Transverse colon (tissue), 4 donors: ENCODE data around the gene LARGE1. TPM values are rescaled to one million over a fixed set of nuclear protein-coding genes. Genes with fewer than 3 reads are reported as not detected.

ENCODE experiments used
- DNase-seq: peaks from one replicate; pipeline ENCODE4 v3.0.0-alpha.2; 2019
- H3K27ac ChIP-seq, 4 donors: fragments of 200-600 bp; sonication (generic); 2 replicates each; pipeline ENCODE4 v1.5.1; 2016 to 2018; ENCODE audit warnings: inconsistent platforms in 4 of 4
- H3K27me3 ChIP-seq: fragments of 200-600 bp; sonication (generic); 2 replicates; pipeline ENCODE4 v1.5.1; 2017; ENCODE audit warnings: inconsistent platforms
- H3K36me3 ChIP-seq, 4 donors: fragments of 200-600 bp; sonication (generic); 2 replicates each; pipeline ENCODE4 v1.5.1; 2017 to 2019; ENCODE audit warnings: inconsistent platforms in 4 of 4
- H3K4me1 ChIP-seq, 4 donors: fragments of 200-600 bp; sonication (generic); 2 replicates each; pipeline ENCODE4 v1.5.1; 2017 to 2020; ENCODE audit warnings: inconsistent platforms in 4 of 4
- H3K4me3 ChIP-seq, 4 donors: fragments of 200-600 bp; sonication (generic); 1 replicate in 1 of 4; 2 replicates in 3 of 4; pipeline versions ENCODE4 v1.5.1 to v1.6.1; 2017 to 2019; ENCODE audit warnings: inconsistent platforms in 4 of 4
- H3K9me3 ChIP-seq, 2 donors: fragments of 200-600 bp; sonication (generic); 2 replicates each; pipeline ENCODE4 v1.5.1; 2017 to 2019; ENCODE audit warnings: inconsistent platforms in 2 of 2
- EP300 ChIP-seq: sonication (generic); formaldehyde crosslinking; IDR thresholded peaks from one replicate; pipeline ENCODE4 v1.6.1; 2017; ENCODE audit warnings: antibody characterized with exemption, low read depth
- POLR2A ChIP-seq: fragments of 450-650 bp; IDR thresholded peaks from one replicate; pipeline ENCODE4 v1.6.1; 2016; ENCODE audit warnings: antibody characterized with exemption, mild to moderate bottlenecking, moderate library complexity
- POLR2AphosphoS5 ChIP-seq, 3 donors: sonication (generic); formaldehyde crosslinking; IDR thresholded peaks; one replicate each; pipeline ENCODE4 v1.6.1; 2016; ENCODE audit warnings: antibody characterized with exemption in 3 of 3
- WGBS, 2 donors: methylation state at CpG; one replicate each; pipeline ENCODE4 v1.1.5; 2018; ENCODE audit warnings: low coverage in 1 of 2; 5-methylcytosine and 5-hydroxymethylcytosine counted together
- in situ Hi-C, 4 donors: fragments of 200-750 bp; cut with MboI; loops; one replicate each; pipeline versions ENCODE4 v1.15.0 to v1.15.1; 2017; ENCODE audit warnings: low sequenced_read_pairs in 3 of 4, low pct_ligation_motif_present in 1 of 4, low pct_unique_long_range_greater_than_20kb in 1 of 4
- intact Hi-C: fragments of 100-400 bp; cut with DNase I; formaldehyde crosslinking; loops from one replicate; pipeline ENCODE4 v1.15.1; 2023; ENCODE audit warnings: low total_unique reads
- total RNA-seq, 4 donors: library from RNA; depleted of rRNA; stranded (reverse); fragments of >200 nt; gene quantifications; one replicate each; pipeline ENCODE4 v1.1.0, GENCODE V29; 2016
- TF ChIP-seq, protein P1 (sequence below), 5 experiments: fragments of 200-600 bp in 3 of 5; fragments of 450-650 bp in 2 of 5; sonication (generic) in 3 of 5; IDR thresholded peaks; 1 replicate in 2 of 5; 2 replicates in 3 of 5; pipeline ENCODE4 v1.5.1; 2016 to 2017; ENCODE audit warnings: antibody characterized with exemption in 5 of 5, inconsistent platforms in 3 of 5, mild to moderate bottlenecking in 2 of 5, moderate library complexity in 1 of 5

The LARGE1 gene
- total RNA-seq, 4 donors from 2014 or later = 46.5 to 304 (median 80.5) TPM

DNA sequence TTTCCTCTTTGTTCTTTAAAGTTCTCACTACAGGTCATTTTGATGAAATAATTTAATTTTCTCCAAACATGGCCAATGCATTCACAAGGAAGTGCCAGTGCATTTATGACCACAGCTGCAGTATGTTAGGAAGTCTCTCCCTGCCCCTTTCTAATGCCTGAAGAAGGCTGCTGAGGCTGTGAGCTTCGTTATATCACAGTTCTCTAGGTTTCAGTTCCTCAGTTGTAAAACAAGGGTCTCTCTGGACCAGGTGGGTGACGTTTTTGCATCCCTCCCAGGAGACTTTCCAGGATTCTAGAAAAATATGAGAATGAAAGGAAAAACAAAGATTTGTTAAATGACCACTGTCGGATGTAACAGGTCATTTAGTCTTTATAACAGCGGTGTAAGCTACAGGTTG is 171.6 kb downstream of the LARGE1 start:
- in situ Hi-C loops (no loop called here), intact Hi-C loops (no loop called here)
- no peak for DNase-seq
- Histone ChIP-seq H3K27ac (no peak overlapping the region), H3K9me3 (no peaks in the 10 kb centered on the region), H3K36me3 (no peaks in the 10 kb centered on the region), H3K4me1 (peaks cover 0 to 28% (median 17%) of the 10 kb centered on the region in 4 donors), H3K27me3 (no peaks in the 10 kb centered on the region), H3K4me3 (no peak overlapping the region)
- WGBS, 2 donors = 76 to 90% methylated on average over 3 to 4 of the region's 4 CpGs
- no peak for TF ChIP-seq POLR2AphosphoS5 (IDR thresholded peaks at IDR 0.05)
- no peak for TF ChIP-seq EP300
- TF ChIP-seq POLR2A = no peak
- TF ChIP-seq, protein P1, sequence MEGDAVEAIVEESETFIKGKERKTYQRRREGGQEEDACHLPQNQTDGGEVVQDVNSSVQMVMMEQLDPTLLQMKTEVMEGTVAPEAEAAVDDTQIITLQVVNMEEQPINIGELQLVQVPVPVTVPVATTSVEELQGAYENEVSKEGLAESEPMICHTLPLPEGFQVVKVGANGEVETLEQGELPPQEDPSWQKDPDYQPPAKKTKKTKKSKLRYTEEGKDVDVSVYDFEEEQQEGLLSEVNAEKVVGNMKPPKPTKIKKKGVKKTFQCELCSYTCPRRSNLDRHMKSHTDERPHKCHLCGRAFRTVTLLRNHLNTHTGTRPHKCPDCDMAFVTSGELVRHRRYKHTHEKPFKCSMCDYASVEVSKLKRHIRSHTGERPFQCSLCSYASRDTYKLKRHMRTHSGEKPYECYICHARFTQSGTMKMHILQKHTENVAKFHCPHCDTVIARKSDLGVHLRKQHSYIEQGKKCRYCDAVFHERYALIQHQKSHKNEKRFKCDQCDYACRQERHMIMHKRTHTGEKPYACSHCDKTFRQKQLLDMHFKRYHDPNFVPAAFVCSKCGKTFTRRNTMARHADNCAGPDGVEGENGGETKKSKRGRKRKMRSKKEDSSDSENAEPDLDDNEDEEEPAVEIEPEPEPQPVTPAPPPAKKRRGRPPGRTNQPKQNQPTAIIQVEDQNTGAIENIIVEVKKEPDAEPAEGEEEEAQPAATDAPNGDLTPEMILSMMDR (IDR thresholded peaks at IDR 0.05) = no peak

DNA sequence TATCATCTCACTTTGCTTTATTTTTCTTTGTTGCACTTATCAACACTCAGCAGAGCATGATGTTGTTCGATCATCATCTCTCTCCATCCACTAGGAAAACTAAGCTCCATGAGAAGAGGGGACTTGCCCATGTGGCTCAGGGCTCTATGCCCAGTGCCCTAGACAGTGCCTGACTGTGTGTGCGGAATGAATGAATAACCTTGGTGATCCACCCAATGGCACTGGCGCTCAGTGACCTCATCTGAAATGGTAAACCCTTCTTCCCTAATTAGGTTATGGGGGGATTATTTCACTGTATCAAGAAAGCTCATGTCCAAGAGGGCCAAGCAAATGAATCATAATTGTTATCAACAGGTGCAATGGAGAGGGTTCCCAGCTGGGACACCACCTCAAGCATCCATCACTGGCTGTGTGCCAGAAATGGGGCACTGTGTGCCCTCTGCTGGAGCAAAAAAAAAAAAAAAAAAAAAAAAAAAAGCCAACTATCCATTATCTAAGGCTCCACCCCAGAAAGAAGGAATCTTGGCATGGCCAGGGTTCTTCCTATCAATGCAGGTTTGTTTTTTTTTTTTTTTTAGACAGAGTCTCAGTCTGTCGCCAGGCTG is 172.6 kb downstream of the LARGE1 start:
- peak; percentile 28 for DNase-seq
- Histone ChIP-seq H3K27me3 (no peaks in the 10 kb centered on the region), H3K4me3 (no peak overlapping the region), H3K36me3 (no peaks in the 10 kb centered on the region), H3K4me1 (peaks cover 0 to 28% (median 17%) of the 10 kb centered on the region in 4 donors), H3K9me3 (no peaks in the 10 kb centered on the region), H3K27ac (no peak overlapping the region)
- intact Hi-C loops (no loop called here), in situ Hi-C loops (no loop called here)
- WGBS, 2 donors = 88 to 92% methylated on average over 4 of the region's 4 CpGs
- no peak for TF ChIP-seq POLR2A
- no peak for TF ChIP-seq POLR2AphosphoS5 (IDR thresholded peaks at IDR 0.05)
- no peak for TF ChIP-seq EP300
- TF ChIP-seq, protein P1 (IDR thresholded peaks at IDR 0.05) = no peak

DNA sequence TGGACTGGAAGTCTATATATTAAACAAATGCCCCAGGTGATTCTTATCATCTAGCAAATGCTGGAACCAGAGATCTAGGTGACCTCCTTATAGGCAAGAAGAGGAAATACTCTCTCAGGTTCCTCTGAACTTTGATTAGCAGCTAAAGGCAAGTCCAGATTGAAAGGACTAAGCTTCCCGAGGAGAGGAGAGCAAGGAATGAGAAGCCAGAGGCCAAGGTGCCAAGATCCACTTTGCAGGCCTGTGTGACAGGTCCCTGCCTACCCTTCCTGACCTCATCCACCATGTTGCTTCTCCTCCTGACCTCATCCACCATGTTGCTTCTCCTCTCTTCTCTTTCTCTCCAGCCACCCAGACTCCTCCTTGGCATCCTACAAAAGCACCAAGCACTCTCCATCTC is 173.2 kb downstream of the LARGE1 start:
- H3K36me3 ChIP-seq = no peaks in the 10 kb centered on the region
- DNase-seq = no peak
- WGBS, 2 donors = 44 to 56% methylated on average over 1 of the region's 1 CpG
- H3K9me3 ChIP-seq = no peaks in the 10 kb centered on the region
- H3K27ac ChIP-seq = peak overlapping the region in 2 of 4 donors; percentile 23 to 42
- H3K4me1 ChIP-seq = peaks cover 0 to 28% (median 17%) of the 10 kb centered on the region in 4 donors
- intact Hi-C loops = no loop called here
- H3K4me3 ChIP-seq = no peak overlapping the region
- H3K27me3 ChIP-seq = no peaks in the 10 kb centered on the region
- in situ Hi-C loops = no loop called here
- TF ChIP-seq, protein P1 (IDR thresholded peaks at IDR 0.05) = no peak
- no peak for TF ChIP-seq POLR2A
- TF ChIP-seq EP300 = no peak

DNA sequence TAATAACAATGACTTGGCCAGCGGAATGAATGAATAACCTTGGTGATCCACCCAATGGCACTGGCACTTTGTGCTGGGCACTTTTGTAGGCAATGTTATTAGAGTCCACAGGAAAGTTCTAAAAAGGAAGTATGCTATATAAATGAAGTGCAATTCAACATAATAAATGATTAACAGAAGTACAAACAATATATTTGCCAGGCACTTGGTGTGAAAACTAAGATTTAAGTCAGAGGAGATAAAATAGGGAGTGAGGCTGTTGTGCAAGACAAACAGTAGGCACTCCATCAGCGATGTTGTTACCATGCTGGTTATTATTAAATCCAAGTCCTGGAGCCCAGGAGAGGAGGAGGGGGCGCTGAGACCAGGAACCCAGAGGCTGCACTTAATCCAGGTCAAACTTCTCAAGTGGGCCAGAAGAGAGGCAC is 173.8 kb downstream of the LARGE1 start:
- 56% methylated on average over 3 of the region's 3 CpGs; no CpG with 5 or more reads in 1 of the 2 donors for WGBS, 2 donors
- intact Hi-C loops (no loop called here), in situ Hi-C loops (no loop called here)
- H3K27me3 ChIP-seq = no peaks in the 10 kb centered on the region
- no peak overlapping the region for H3K4me3 ChIP-seq
- no peaks in the 10 kb centered on the region for H3K9me3 ChIP-seq
- TF ChIP-seq, protein P1 (IDR thresholded peaks at IDR 0.05) = no peak
- TF ChIP-seq POLR2AphosphoS5 (IDR thresholded peaks at IDR 0.05) (no peak), EP300 (no peak), POLR2A (no peak)
- no peak for DNase-seq
- H3K4me1 ChIP-seq = peaks cover 0 to 28% (median 17%) of the 10 kb centered on the region in 4 donors
- H3K36me3 ChIP-seq = no peaks in the 10 kb centered on the region
- H3K27ac ChIP-seq = peak overlapping the region in 2 of 4 donors; percentile 23 to 42
